AG04449 (cell line): ENCODE measurements around the gene TIAL1.

Experiments
- CTCF ChIA-PET: fragments of 350-600 bp; formaldehyde crosslinking; extraction: SDS; loops from one replicate; lab custom pipeline; 2021; ENCODE audit warnings: antibody characterized with exemption; lab: Yijun Ruan, JAX
- POLR2A ChIA-PET: fragments of 400-600, 350-600 bp; formaldehyde crosslinking; extraction: SDS; loops from one replicate; lab custom pipeline; 2020; ENCODE audit warnings: antibody characterized with exemption, inconsistent platforms; lab: Yijun Ruan, JAX
- DNase-seq: peaks from one replicate; pipeline ENCODE4 v3.0.0-alpha.2; 2010; ENCODE audit warnings: low read depth, low spot score
- H3K4me3 ChIP-seq: 2 replicates; pipeline ENCODE4 v1.5.1; 2011; ENCODE audit warnings: low read depth, mild to moderate bottlenecking, control low read depth, low read length
- CTCF ChIP-seq: IDR thresholded peaks from one replicate; pipeline ENCODE4 v1.5.1; 2011; ENCODE audit warnings: mild to moderate bottlenecking, moderate library complexity, low read length, control low read depth, inconsistent platforms; ENCODE audit not compliant: insufficient read depth; ENCODE audit errors: missing control alignments

Gene TIAL1

GRCh38 chr10:119523895-119524719, 72.7 kb downstream of the TIAL1 start:
- H3K4me3 ChIP-seq: no peak overlapping the region
- DNase-seq: no peak
- no peak for TF ChIP-seq CTCF
- CTCF ChIA-PET: interaction anchor here (2.1 to 3.0 kb wide), 2 partner anchors 10 to 20 kb away, joined by 7 to 8 read pairs; no protein-coding TSS in a partner anchor
- POLR2A ChIA-PET: no interaction called here
